ENCODE measurements around the gene PCA3. TPM values are rescaled to one million over a fixed set of nuclear protein-coding genes. Genes with fewer than 3 reads are reported as not detected.

Gene PCA3
- polyA plus RNA-seq, 1 of the 3 experiments (the other 2 are of a cell fraction), result 0.21 TPM

DNA sequence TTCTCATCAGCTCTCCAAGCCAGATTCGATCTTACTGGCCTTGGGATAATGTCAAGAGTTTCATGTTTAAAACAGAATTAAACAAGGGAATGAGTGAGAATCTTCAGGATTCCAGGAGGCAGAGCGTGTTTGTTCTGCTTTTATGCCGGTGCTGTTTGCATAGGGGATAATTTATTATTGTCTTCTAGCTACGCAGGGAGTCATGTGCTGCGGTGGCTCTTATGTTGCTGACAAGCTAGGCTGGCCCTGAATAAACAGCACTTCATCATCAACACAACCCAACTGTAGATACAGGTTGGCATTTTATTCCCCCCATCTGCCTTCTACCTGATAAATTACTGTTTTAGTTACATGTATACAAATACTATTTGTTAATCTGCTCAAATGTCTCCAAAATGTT is 47.1 kb upstream of the PCA3 start:
- Histone ChIP-seq H2AFZ (ENCODE audit: low read depth) (no peak overlapping the region), H4K20me1 (ENCODE audit: insufficient read depth) (no peaks in the 10 kb centered on the region), H3F3A (replicated peaks; ENCODE audit: insufficient read depth) (no peaks in the 10 kb centered on the region), H3K4me3 (ENCODE audit: low read depth in 2 of 2, low read length in 1 of 2) (no peak overlapping the region), H3K9me3 (no peaks in the 10 kb centered on the region), H3K9me2 (no peaks in the 10 kb centered on the region), H3K9ac (no peak overlapping the region), H3K79me2 (ENCODE audit: insufficient read depth) (no peaks in the 10 kb centered on the region), H3K4me2 (no peak overlapping the region), H3K36me3 (replicated peaks in 1 of 2; ENCODE audit: control insufficient read depth in 1 of 2, insufficient read depth in 2 of 2, low read length in 1 of 2) (no peaks in the 10 kb centered on the region), H3K4me1 (ENCODE audit: control insufficient read depth in 1 of 2, insufficient read depth in 2 of 2, low read depth in 1 of 2, low read length in 1 of 2) (no peaks in the 10 kb centered on the region), H3K27me3 (ENCODE audit: insufficient read depth) (peaks cover 38% of the 10 kb centered on the region), H3K27ac (ENCODE audit: low read depth in 2 of 2, low read length in 1 of 2) (no peak overlapping the region)
- ChIA-PET POLR2A (no interaction called here), CTCF (no interaction called here)
- WGBS (ENCODE audit: low lambda C conversion rate), result 7% methylated on average over 5 of the region's 5 CpGs
- no peak for DNase-seq
- TF ChIP-seq, protein P1, sequence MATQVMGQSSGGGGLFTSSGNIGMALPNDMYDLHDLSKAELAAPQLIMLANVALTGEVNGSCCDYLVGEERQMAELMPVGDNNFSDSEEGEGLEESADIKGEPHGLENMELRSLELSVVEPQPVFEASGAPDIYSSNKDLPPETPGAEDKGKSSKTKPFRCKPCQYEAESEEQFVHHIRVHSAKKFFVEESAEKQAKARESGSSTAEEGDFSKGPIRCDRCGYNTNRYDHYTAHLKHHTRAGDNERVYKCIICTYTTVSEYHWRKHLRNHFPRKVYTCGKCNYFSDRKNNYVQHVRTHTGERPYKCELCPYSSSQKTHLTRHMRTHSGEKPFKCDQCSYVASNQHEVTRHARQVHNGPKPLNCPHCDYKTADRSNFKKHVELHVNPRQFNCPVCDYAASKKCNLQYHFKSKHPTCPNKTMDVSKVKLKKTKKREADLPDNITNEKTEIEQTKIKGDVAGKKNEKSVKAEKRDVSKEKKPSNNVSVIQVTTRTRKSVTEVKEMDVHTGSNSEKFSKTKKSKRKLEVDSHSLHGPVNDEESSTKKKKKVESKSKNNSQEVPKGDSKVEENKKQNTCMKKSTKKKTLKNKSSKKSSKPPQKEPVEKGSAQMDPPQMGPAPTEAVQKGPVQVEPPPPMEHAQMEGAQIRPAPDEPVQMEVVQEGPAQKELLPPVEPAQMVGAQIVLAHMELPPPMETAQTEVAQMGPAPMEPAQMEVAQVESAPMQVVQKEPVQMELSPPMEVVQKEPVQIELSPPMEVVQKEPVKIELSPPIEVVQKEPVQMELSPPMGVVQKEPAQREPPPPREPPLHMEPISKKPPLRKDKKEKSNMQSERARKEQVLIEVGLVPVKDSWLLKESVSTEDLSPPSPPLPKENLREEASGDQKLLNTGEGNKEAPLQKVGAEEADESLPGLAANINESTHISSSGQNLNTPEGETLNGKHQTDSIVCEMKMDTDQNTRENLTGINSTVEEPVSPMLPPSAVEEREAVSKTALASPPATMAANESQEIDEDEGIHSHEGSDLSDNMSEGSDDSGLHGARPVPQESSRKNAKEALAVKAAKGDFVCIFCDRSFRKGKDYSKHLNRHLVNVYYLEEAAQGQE (IDR thresholded peaks at IDR 0.05; ENCODE audit: low read depth, low read length), result no peak
- TF ChIP-seq FOXM1 (IDR thresholded peaks at IDR 0.05; ENCODE audit: low read depth), result no peak
- TF ChIP-seq USF2 (IDR thresholded peaks at IDR 0.05; ENCODE audit: borderline replicate concordance, low read depth, low read length), result no peak
- TF ChIP-seq NFIC (IDR thresholded peaks at IDR 0.05; ENCODE audit: borderline replicate concordance), result no peak
- TF ChIP-seq CTCF (IDR thresholded peaks at IDR 0.05), result no peak
- no peak for TF ChIP-seq ZBTB33 (IDR thresholded peaks at IDR 0.05; ENCODE audit: borderline replicate concordance, low read depth)
- TF ChIP-seq FOSL2 (IDR thresholded peaks at IDR 0.05; ENCODE audit: borderline replicate concordance, low read depth), result no peak
- TF ChIP-seq MXI1 (IDR thresholded peaks at IDR 0.05; ENCODE audit: low read depth, low read length), result no peak
- no peak for TF ChIP-seq YY1 (IDR thresholded peaks at IDR 0.05; ENCODE audit: low read depth)

Measured in SK-N-SH (cell line).